Karpas-422 (cell line): ENCODE results near the gene NEGR1. TPM values are rescaled to one million over a fixed set of nuclear protein-coding genes. Genes with fewer than 3 reads are reported as not detected.

ENCODE experiments used
- DNase-seq: peaks from one replicate; pipeline ENCODE4 v3.0.0-alpha.2; 2015
- H2AFZ ChIP-seq: fragments of 200-600 bp; sonication (generic); 2 replicates; pipeline ENCODE4 v1.6.1; 2014; ENCODE audit warnings: antibody characterized with exemption, low read length, mixed read lengths
- H3K27ac ChIP-seq: fragments of 200-600 bp; sonication (generic); 2 replicates; pipeline ENCODE4 v1.5.1; 2014; ENCODE audit warnings: mild to moderate bottlenecking, low read length, moderate library complexity
- H3K27me3 ChIP-seq: fragments of 200-600 bp; sonication (generic); 2 replicates; pipeline ENCODE4 v1.6.1; 2014; ENCODE audit warnings: low read length, mixed read lengths
- H3K36me3 ChIP-seq: fragments of 200-600 bp; sonication (generic); 2 replicates; pipeline ENCODE4 v1.6.1; 2014; ENCODE audit warnings: low read length, mixed read lengths; ENCODE audit not compliant: insufficient read depth
- H3K4me1 ChIP-seq: fragments of 200-600 bp; sonication (generic); 2 replicates; pipeline ENCODE4 v1.6.1; 2014; ENCODE audit warnings: mild to moderate bottlenecking, low read length, mixed read lengths
- H3K4me2 ChIP-seq: fragments of 200-600 bp; sonication (generic); 2 replicates; pipeline ENCODE4 v1.6.1; 2014; ENCODE audit warnings: low read length, low read depth, mild to moderate bottlenecking; ENCODE audit not compliant: poor library complexity, severe bottlenecking
- H3K4me3 ChIP-seq: fragments of 200-600 bp; sonication (generic); 2 replicates; pipeline ENCODE4 v1.5.1; 2014; ENCODE audit warnings: mild to moderate bottlenecking, antibody characterized with exemption, low read length, mixed read lengths
- H3K79me2 ChIP-seq: fragments of 200-600 bp; sonication (generic); 2 replicates; pipeline ENCODE4 v1.6.1; 2014; ENCODE audit warnings: mild to moderate bottlenecking, low read length, mixed read lengths
- H3K9ac ChIP-seq: fragments of 200-600 bp; sonication (generic); 2 replicates; pipeline ENCODE4 v1.6.0; 2014; ENCODE audit warnings: low read length
- H3K9me2 ChIP-seq: fragments of 200-600 bp; sonication (generic), shearing (Covaris generic); replicated peaks from 2 replicates; pipeline ENCODE4 v1.6.0; 2014; ENCODE audit warnings: mild to moderate bottlenecking, low read length, moderate library complexity; ENCODE audit not compliant: insufficient read depth
- H3K9me3 ChIP-seq: fragments of 300-700, 200-600 bp; sonication (generic); 2 replicates; pipeline ENCODE4 v1.6.1; 2014; ENCODE audit warnings: low read length, mixed read lengths
- H4K20me1 ChIP-seq: fragments of 200-600 bp; sonication (generic); 2 replicates; pipeline ENCODE4 v1.6.1; 2014; ENCODE audit warnings: mild to moderate bottlenecking, antibody characterized with exemption, low read length, low read depth; ENCODE audit not compliant: insufficient read depth
- total RNA-seq: library from RNA; depleted of rRNA; stranded (reverse); fragments of >200 nt; shearing (Covaris generic); gene quantifications from 2 replicates; pipeline ENCODE4 v1.2.3, GENCODE V29; 2014; ENCODE audit warnings: low replicate concordance

The NEGR1 gene
- total RNA-seq, 1 experiment from 2014 or later: not detected

GRCh38 chr1:71785450-71785849 is 496.9 kb downstream of the NEGR1 start:
- H3K4me3 ChIP-seq: no peak overlapping the region
- H3K9ac ChIP-seq: no peak overlapping the region
- no peaks in the 10 kb centered on the region for H3K79me2 ChIP-seq
- H3K27me3 ChIP-seq: no peaks in the 10 kb centered on the region
- H2AFZ ChIP-seq: no peak overlapping the region
- no peaks in the 10 kb centered on the region for H3K36me3 ChIP-seq
- no peaks in the 10 kb centered on the region for H4K20me1 ChIP-seq
- H3K4me2 ChIP-seq: no peak overlapping the region
- no peaks in the 10 kb centered on the region for H3K4me1 ChIP-seq
- H3K9me2 ChIP-seq: no peaks in the 10 kb centered on the region
- no peak overlapping the region for H3K27ac ChIP-seq
- peaks cover 13% of the 10 kb centered on the region for H3K9me3 ChIP-seq
- DNase-seq: no peak

DNA sequence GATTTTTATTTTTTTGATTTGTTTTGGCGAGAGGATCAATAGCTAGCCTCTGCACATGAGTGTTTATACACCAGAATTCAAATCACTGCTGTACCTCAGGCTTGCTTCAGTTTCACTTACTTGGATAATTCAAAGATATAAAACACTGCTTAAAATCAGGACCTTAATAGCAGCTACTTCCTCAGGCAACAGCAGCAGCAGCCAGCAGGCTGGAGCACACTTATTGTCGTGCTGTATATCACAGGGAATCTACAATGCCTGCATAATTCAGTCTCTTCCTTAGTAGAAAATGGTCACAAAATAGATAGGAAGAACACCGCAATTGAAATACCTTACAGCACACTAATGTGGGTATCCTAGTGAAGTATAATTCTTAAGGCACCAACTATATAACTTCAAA is 497.3 kb downstream of the NEGR1 start:
- no peak for DNase-seq
- H4K20me1 ChIP-seq: no peaks in the 10 kb centered on the region
- no peak overlapping the region for H2AFZ ChIP-seq

GRCh38 chr1:71784241-71784640 is 498.1 kb downstream of the NEGR1 start:
- H3K4me1 ChIP-seq: no peaks in the 10 kb centered on the region
- no peak overlapping the region for H3K27ac ChIP-seq
- no peak for DNase-seq
- no peak overlapping the region for H2AFZ ChIP-seq
- H3K27me3 ChIP-seq: no peaks in the 10 kb centered on the region
- peaks cover 12% of the 10 kb centered on the region for H3K9me3 ChIP-seq
- H3K4me2 ChIP-seq: no peak overlapping the region
- H3K9ac ChIP-seq: no peak overlapping the region
- no peaks in the 10 kb centered on the region for H3K9me2 ChIP-seq
- H3K79me2 ChIP-seq: no peaks in the 10 kb centered on the region
- no peaks in the 10 kb centered on the region for H4K20me1 ChIP-seq
- H3K4me3 ChIP-seq: no peak overlapping the region
- H3K36me3 ChIP-seq: no peaks in the 10 kb centered on the region

More for the DNA sequence above, 497.3 kb downstream of the NEGR1 start:
- H3K4me3 ChIP-seq: no peak overlapping the region
- H3K9me2 ChIP-seq: no peaks in the 10 kb centered on the region
- no peaks in the 10 kb centered on the region for H3K4me1 ChIP-seq
- H3K36me3 ChIP-seq: no peaks in the 10 kb centered on the region
- no peak overlapping the region for H3K4me2 ChIP-seq
- H3K9ac ChIP-seq: no peak overlapping the region
- H3K79me2 ChIP-seq: no peaks in the 10 kb centered on the region
- H3K9me3 ChIP-seq: peaks cover 14% of the 10 kb centered on the region
- H3K27ac ChIP-seq: no peak overlapping the region
- H3K27me3 ChIP-seq: no peaks in the 10 kb centered on the region

DNA sequence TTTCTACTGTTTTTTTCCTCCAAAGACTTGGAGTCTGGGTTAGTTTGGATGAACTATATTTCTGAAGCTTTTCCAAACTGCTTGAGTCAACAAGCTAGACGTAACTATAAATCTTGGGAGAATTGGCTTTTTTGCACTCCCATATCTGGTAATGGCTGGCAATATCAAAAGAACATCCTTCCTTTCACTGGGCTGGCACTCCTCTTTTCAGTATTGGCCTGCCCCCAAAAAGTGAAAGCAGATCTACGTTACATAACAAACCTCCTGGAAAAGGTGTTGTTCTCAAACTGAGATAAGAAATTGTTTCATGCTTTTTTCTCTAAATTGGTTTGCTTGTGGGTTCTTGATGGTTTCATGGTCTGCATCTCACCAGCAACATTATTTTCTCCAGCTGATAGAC is 499.3 kb downstream of the NEGR1 start:
- H3K79me2 ChIP-seq: no peaks in the 10 kb centered on the region
- no peak overlapping the region for H3K27ac ChIP-seq
- H3K4me2 ChIP-seq: no peak overlapping the region

DNA sequence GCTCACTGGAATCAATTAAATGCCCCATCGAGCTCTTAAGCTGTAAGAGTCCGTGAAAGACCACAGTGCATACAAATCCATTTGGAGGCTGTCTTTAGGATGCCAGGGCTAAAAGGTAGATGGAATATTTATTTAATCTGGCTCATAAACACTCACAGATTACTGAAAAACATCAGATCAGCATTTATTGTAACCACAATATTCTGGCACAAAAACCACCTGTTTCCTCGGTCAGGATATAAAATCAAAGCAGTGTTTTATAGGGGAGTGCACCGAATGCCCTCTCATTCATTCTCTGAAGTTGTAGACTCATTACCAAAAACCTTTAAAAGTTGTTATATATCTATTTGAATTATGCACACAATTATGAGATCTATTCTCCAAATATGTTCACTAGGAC is 500.9 kb downstream of the NEGR1 start:
- H2AFZ ChIP-seq: no peak overlapping the region
- no peaks in the 10 kb centered on the region for H3K79me2 ChIP-seq
- H3K9me3 ChIP-seq: peaks cover 14% of the 10 kb centered on the region
- no peak overlapping the region for H3K4me3 ChIP-seq
- H3K27ac ChIP-seq: no peak overlapping the region
- no peaks in the 10 kb centered on the region for H3K4me1 ChIP-seq
- no peaks in the 10 kb centered on the region for H3K9me2 ChIP-seq
- H3K9ac ChIP-seq: no peak overlapping the region
- no peak overlapping the region for H3K4me2 ChIP-seq
- H3K36me3 ChIP-seq: no peaks in the 10 kb centered on the region
- H3K27me3 ChIP-seq: no peaks in the 10 kb centered on the region
- no peaks in the 10 kb centered on the region for H4K20me1 ChIP-seq
- no peak for DNase-seq

More for the DNA sequence above, 499.3 kb downstream of the NEGR1 start:
- no peaks in the 10 kb centered on the region for H3K27me3 ChIP-seq
- no peak overlapping the region for H2AFZ ChIP-seq
- no peaks in the 10 kb centered on the region for H3K4me1 ChIP-seq
- H3K9ac ChIP-seq: no peak overlapping the region
- no peaks in the 10 kb centered on the region for H3K36me3 ChIP-seq
- no peak for DNase-seq
- H3K9me3 ChIP-seq: peaks cover 12% of the 10 kb centered on the region
- H3K9me2 ChIP-seq: no peaks in the 10 kb centered on the region
- no peak overlapping the region for H3K4me3 ChIP-seq
- H4K20me1 ChIP-seq: no peaks in the 10 kb centered on the region

GRCh38 chr1:71780681-71781080 is 501.7 kb downstream of the NEGR1 start:
- Histone ChIP-seq H3K9me2 (no peaks in the 10 kb centered on the region), H3K9me3 (peaks cover 14% of the 10 kb centered on the region), H3K4me1 (no peaks in the 10 kb centered on the region), H3K9ac (no peak overlapping the region), H2AFZ (no peak overlapping the region), H3K27me3 (no peaks in the 10 kb centered on the region), H3K4me3 (no peak overlapping the region), H3K79me2 (no peaks in the 10 kb centered on the region), H4K20me1 (no peaks in the 10 kb centered on the region), H3K27ac (no peak overlapping the region), H3K36me3 (no peaks in the 10 kb centered on the region), H3K4me2 (no peak overlapping the region)
- DNase-seq: no peak

GRCh38 chr1:71778940-71779339 is 503.4 kb downstream of the NEGR1 start:
- Histone ChIP-seq H3K79me2 (no peaks in the 10 kb centered on the region), H3K9me2 (no peaks in the 10 kb centered on the region), H3K4me1 (no peaks in the 10 kb centered on the region), H3K4me2 (no peak overlapping the region), H3K27me3 (no peaks in the 10 kb centered on the region), H3K36me3 (no peaks in the 10 kb centered on the region), H3K4me3 (no peak overlapping the region), H3K27ac (no peak overlapping the region), H3K9me3 (peaks cover 13% of the 10 kb centered on the region), H4K20me1 (no peaks in the 10 kb centered on the region), H2AFZ (no peak overlapping the region), H3K9ac (no peak overlapping the region)
- no peak for DNase-seq

- Histone ChIP-seq H3K4me3 (no peak overlapping the region), H3K27ac (no peak overlapping the region), H3K4me2 (no peak overlapping the region), H3K9me3 (peaks cover 13% of the 10 kb centered on the region), H3K9me2 (no peaks in the 10 kb centered on the region), H2AFZ (no peak overlapping the region), H3K4me1 (no peaks in the 10 kb centered on the region), H3K36me3 (no peaks in the 10 kb centered on the region), H3K27me3 (no peaks in the 10 kb centered on the region), H4K20me1 (no peaks in the 10 kb centered on the region), H3K79me2 (no peaks in the 10 kb centered on the region), H3K9ac (no peak overlapping the region)
- no peak for DNase-seq
Measured at GRCh38 chr1:71777094-71777493, 505.2 kb downstream of the NEGR1 start.

- no peaks in the 10 kb centered on the region for H3K36me3 ChIP-seq
- H3K4me2 ChIP-seq: no peak overlapping the region
- H2AFZ ChIP-seq: no peak overlapping the region
- no peaks in the 10 kb centered on the region for H3K9me2 ChIP-seq
- no peaks in the 10 kb centered on the region for H3K79me2 ChIP-seq
- H3K27ac ChIP-seq: no peak overlapping the region
- H3K4me3 ChIP-seq: no peak overlapping the region
- no peak overlapping the region for H3K9ac ChIP-seq
- peaks cover 23% of the 10 kb centered on the region; the same call in 1 of the 2 replicates for H3K9me3 ChIP-seq
- H3K4me1 ChIP-seq: no peaks in the 10 kb centered on the region
- no peak for DNase-seq
- no peaks in the 10 kb centered on the region for H3K27me3 ChIP-seq
- H4K20me1 ChIP-seq: no peaks in the 10 kb centered on the region
Measured at GRCh38 chr1:71774705-71775104, 507.6 kb downstream of the NEGR1 start.
